Epithelial cell of umbilical artery (primary cell): ENCODE results near the gene USP1. TPM values are rescaled to one million over a fixed set of nuclear protein-coding genes. Genes with fewer than 3 reads are reported as not detected.

ENCODE experiments used
- total RNA-seq: library from RNA; depleted of rRNA; stranded (reverse); fragments of >200 nt; gene quantifications from 2 replicates; pipeline ENCODE4 v1.2.3, GENCODE V29; 2014

Gene USP1
- total RNA-seq, result 35.1 and 46.8 TPM in 2 replicates

DNA sequence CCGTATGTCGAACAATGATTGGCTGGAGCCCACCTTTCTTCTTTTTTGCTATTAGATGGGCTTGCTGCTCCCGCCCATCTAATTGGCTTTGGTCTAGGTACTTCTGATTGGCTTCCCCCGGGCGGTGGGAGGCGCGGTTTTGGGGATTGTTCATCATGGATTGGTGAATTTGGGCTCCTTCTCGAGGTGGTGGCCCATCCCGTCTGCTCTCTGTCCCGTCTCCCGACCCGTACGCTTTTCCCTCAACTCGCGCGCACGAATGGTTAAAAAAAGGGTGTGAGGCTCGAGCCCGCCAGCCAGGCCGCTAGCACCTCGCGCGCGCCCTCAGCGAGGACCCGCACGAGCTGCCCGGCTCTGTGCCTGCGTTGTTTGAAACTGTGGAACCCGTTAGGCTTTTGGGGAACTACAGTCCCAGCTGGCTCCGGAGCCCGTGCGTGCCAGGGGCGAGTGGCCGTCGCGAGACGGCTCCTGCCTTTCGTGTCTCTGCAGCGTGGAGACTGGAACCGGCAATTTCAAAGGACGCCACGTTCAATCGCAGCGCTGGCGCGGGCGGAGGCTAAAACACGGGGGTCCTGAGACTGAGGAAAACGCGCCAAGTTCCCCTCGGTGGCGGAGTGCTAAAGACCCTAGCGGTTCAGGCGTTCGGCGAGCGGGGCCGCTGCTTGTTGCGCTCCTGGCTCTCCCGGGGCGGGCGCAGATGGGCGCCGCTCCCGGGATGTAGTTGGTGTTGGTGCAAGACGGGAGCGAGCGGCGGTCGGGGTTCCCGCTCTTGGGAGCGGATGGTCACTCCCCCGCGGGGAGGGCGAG, at the start of gene USP1:
TSS of gene USP1 (plus strand) at position 584 of the 807 bp plus-strand sequence. CDS start 2,819 bp downstream, outside the sequence.

Other genes starting within 250 kb of the USP1 start
- not detected in 2 replicates for gene L1TD1, start 242.2 kb upstream of the USP1 start, total RNA-seq
- gene KANK4, start 117.6 kb upstream of the USP1 start, total RNA-seq, result not detected in 2 replicates
- gene ANGPTL3, start 160.5 kb downstream of the USP1 start, total RNA-seq, result not detected in 2 replicates